GM21786 (cell line): ENCODE data around the gene FOXS1.

ENCODE experiments used
- ATAC-seq: cut with Tn5 transposase; IDR thresholded peaks from one replicate; pipeline ENCODE4 v1.9.1; 2021; ENCODE audit not compliant: unreplicated experiment

The FOXS1 gene

GRCh38 chr20:31845300-31845863, at the start of gene FOXS1:
TSS of gene FOXS1 (minus strand) at chr20:31845604. CDS start at chr20:31845542, 62 bp downstream.
- no peak for ATAC-seq

DNA sequence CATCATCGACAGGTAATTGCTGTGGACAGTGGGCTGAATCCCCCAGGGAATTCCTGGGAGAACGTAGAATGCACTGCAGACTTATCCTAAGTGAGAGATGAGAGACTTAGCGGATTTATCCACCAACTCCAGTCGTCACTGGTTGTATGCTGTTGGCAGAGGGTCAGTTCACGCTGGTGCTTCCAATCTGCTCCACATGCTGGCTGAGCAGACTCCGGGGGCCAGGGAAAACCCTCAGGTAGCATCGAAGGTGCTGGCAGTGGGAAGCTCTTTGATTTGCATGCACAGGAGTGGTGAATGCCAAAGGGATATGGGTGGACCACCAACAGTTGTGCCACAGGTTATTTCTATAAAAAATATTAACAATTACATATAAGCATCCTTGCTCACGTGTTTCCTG, 45.2 kb upstream of the FOXS1 start:
- ATAC-seq, result no peak

- ATAC-seq, result no peak
Observed at GRCh38 chr20:31883829-31884228, 38.4 kb upstream of the FOXS1 start.

GRCh38 chr20:31881945-31882344, 36.5 kb upstream of the FOXS1 start:
- ATAC-seq, result no peak

GRCh38 chr20:31879143-31879987, 34.0 kb upstream of the FOXS1 start:
- ATAC-seq, result peak; percentile 74

DNA sequence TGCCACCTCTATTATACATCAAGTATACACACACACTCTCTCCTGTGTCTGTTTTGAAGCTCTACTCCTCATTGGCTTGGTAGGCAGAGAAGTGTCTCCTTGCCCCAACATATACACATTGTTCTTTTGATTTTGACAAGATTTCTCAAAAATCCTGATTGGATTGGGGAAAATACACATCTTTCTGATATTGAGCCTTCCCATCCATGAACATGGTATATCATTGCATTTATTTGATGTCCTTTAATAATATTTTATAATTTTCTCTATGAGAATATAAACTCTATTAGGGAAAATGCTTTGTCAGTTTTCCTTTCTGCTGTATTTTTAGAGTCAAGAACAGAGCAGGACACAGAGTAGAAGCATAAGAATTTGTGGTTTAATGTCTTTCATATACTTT, 32.3 kb upstream of the FOXS1 start:
- no peak for ATAC-seq

- no peak for ATAC-seq
Observed at GRCh38 chr20:31875671-31876070, 30.3 kb upstream of the FOXS1 start.

DNA sequence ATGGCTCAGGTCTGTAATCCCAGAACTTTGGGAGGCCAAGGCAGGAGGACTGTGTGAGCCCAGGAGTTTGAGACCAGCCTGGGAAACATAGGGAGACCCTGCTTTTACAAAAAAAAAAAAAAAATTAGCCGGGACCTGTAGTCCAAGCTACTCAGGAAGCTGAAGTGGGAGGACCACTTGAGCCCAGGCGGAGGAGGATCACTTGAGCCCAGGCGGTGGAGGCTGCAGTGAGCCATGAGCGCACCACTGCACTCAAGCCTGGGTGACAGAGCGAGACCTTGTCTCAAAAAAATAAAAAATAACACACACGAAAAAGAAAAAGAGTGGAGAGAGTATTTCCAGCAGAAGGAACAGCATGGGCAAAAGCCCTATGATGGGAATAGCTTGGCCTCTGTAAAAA, 27.0 kb upstream of the FOXS1 start:
- no peak for ATAC-seq

GRCh38 chr20:31871618-31871954, 26.2 kb upstream of the FOXS1 start:
- ATAC-seq, result no peak

DNA sequence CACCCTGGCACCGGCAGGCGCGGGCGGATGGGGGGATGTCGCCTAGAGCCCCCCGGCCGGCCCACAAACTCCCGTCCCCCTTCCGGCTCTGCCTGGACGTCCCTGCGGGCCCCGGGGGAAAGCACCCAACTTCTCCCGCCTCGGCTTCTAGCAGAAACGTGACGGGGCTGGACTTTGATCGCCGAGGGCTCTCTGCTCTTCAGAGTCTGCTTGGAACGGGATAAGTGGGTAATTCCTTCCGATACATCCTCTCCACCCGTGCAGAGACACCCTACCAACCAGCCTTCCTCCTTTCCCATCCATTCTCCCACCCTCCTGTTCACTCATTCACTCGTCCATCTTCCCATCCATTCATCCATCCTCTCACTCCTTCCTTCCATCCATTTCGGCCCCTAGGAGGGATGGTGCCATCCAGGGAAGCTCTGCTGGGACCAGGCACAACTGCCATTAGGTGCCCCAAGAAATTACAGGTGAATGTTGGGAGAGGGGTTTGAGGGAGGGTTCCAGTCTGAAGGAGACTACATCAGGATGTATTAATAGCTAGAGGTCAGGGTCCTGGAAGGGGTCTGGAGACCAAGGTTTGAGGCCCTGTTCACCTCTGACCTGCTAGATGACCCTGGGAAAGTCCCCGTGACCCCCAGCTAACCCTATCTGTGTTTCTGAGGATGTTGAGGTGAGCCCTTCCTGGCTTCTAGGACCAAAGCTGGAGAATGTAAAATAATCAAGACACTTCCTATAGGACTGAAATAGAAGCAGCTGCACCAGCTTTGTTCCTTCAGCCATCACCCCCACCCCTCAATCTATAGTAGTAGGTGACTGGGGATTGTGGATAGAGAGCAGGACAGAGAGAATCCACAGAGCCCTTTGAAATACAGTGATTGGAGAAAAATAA, 25.6 kb upstream of the FOXS1 start:
- ATAC-seq, result no peak

DNA sequence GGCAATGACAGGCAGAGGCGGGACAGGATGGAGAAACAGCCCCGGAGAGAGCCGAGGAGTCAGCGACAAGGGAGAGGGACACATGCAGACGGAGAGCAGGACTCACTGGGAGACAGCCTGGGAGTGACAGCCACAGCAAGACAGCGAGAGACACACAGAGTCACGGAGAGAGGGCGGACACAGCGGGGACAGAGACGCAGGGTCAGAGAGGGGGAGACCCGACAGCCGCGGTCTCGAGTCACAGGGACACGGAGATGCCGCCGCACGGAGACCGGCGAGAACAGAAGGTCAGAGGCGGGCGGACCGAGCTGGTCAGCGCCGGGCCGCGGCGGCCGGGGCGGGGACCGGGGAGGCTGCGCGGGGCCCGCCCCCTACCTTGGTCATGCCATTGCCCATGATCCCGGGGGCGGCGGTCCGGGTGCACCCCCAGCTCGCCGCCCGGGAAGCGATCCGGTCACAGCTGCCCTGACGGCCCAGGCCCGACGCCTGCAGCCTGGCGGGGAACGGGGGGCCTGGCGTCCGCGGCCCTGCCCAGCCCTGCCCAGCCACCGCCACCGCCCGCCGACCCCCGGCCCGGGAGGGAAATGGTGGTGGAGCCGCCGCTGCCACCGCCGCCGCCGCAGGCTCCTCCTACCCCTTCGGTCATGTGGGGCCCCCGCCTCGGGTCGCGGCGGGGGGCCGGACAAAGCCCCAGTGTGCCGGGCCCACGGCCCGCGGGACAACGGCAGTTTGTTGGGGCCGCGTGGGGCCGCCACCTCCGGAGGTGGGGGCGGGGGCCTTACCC, 24.7 kb upstream of the FOXS1 start, which contains the start of the genes DUSP15 and TTLL9:
TSS of gene DUSP15 (minus strand) at position 586 of the 784 bp plus-strand sequence. CDS start at position 396, 190 bp downstream.
TSS of gene TTLL9 (plus strand) at position 693 of the 784 bp plus-strand sequence. CDS start 493 bp downstream, outside the sequence.
- no peak for ATAC-seq

DNA sequence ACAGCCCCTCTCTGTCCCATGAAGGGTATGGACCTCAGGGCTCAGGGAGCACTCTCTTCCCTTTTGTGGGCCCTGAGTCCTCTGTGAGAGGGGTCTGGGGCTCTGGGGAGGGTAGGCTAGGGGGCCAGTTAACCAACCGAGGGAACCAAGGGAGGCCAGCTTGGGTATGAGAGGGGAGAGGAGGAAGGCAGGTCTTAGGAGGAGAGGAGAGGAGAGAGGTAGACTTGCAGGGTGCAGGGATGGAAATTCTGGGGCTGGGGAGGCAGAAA, 24.2 kb upstream of the FOXS1 start:
- ATAC-seq, result no peak

DNA sequence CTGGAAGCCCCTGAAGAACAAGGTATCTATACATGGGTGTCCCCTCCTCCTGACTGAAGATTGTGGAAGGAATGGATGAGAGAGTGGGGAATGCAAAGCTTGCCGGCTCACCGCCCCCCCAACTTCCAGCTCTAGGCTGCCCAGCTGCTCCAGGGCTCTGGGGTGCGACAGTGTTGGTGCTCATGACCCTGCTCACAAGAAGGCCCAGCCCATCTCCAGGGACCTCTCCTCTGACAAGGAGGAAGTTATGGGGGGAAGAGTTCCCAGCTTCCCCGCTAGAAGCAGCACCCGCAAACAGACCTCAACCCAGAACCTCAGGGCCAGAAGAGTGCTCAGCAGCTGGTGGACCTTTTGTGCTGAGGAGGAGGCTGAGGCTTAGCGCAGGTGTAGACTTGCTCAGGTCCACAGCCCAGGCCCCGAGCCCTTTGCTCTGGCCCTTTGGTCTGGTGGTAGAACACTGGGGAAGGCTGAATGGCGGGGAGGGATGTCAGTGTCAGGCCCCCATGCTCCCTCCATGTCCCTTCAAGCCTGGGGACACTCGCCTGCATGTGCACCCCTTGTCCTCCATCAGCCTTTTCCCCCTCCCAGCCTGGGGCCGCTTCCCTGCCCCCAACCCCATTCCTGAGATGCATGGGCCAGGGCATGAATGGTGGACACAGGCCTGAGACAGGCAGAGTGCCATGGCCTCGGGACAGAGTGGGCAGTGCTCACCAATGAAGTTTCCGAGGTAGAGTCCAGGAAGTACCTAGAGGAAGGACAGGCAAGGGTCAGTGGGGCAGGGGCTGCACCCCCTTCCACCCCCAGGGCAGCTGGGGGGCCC, 23.7 kb upstream of the FOXS1 start:
- no peak for ATAC-seq

- no peak for ATAC-seq
Observed at GRCh38 chr20:31866221-31866620, 20.8 kb upstream of the FOXS1 start.

- ATAC-seq, result no peak
Observed at GRCh38 chr20:31864521-31865400, 19.4 kb upstream of the FOXS1 start.

- no peak for ATAC-seq
Observed at GRCh38 chr20:31863296-31864085, 18.1 kb upstream of the FOXS1 start.

GRCh38 chr20:31862506-31862905, 17.1 kb upstream of the FOXS1 start:
- ATAC-seq, result no peak

GRCh38 chr20:31862157-31862470, 16.7 kb upstream of the FOXS1 start:
- ATAC-seq, result no peak
